ENCODE results near the gene JCAD.

JCAD gene

DNA sequence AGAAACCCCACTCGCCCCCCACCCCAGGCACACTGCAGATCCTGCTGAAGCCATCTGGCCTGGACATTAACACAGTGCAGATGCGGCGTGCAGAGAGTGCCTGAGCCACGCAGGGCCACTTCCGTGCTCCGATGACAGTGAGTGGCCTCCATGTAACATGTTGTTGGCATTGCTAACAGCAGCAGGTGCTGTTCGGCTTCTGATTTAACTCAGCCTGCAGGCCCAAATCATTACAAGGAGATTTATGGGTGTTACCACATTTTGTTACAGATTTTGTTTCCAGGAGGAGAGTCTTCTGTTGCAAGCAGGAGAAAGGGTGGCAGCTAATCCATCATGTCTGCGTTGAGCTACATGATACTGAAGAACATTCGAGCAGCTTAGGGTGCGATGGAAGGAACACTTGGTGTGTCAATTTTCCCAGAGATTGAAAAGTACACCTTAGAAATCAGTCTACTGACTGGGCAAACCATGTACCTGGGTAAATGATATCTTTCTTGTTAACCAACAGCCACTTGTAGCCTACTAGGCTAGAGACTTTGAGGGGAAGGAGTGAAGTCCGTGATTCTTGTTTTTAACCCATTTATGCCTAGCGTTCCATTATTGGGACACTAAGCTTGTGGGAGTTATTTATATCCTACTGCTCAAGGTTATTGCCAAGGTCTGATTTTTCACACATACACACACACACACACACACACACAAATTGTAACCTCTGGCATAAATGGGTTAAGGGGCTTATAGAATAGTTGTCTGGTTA lies 90.0 kb downstream of the JCAD start:
- Histone ChIP-seq H3K79me2 (ENCODE audit: insufficient read depth, low read depth) (no peaks in the 10 kb centered on the region), H3K4me3 (IDR thresholded peaks at IDR 0.05; ENCODE audit: insufficient read depth, low read depth, low read length) (no peak overlapping the region), H3K27me3 (ENCODE audit: insufficient read depth, low read depth) (no peaks in the 10 kb centered on the region), H4K20me1 (ENCODE audit: insufficient read depth) (no peaks in the 10 kb centered on the region), H3K4me1 (ENCODE audit: low read depth, poor library complexity, severe bottlenecking) (no peaks in the 10 kb centered on the region), H3K9ac (no peak overlapping the region), H3K36me3 (ENCODE audit: insufficient read depth) (no peaks in the 10 kb centered on the region), H3K27ac (no peak overlapping the region), H2AFZ (ENCODE audit: low read depth) (no peak overlapping the region), H3K4me2 (no peak overlapping the region)
- TF ChIP-seq, protein P1, sequence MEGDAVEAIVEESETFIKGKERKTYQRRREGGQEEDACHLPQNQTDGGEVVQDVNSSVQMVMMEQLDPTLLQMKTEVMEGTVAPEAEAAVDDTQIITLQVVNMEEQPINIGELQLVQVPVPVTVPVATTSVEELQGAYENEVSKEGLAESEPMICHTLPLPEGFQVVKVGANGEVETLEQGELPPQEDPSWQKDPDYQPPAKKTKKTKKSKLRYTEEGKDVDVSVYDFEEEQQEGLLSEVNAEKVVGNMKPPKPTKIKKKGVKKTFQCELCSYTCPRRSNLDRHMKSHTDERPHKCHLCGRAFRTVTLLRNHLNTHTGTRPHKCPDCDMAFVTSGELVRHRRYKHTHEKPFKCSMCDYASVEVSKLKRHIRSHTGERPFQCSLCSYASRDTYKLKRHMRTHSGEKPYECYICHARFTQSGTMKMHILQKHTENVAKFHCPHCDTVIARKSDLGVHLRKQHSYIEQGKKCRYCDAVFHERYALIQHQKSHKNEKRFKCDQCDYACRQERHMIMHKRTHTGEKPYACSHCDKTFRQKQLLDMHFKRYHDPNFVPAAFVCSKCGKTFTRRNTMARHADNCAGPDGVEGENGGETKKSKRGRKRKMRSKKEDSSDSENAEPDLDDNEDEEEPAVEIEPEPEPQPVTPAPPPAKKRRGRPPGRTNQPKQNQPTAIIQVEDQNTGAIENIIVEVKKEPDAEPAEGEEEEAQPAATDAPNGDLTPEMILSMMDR (conservative IDR thresholded peaks at IDR 0.05; ENCODE audit: low read depth, low read length), result no peak

GRCh38 chr10:29968585-29968984 lies 90.8 kb downstream of the JCAD start:
- TF ChIP-seq, protein P1 (conservative IDR thresholded peaks at IDR 0.05; ENCODE audit: low read depth, low read length), result no peak
- Histone ChIP-seq H3K4me1 (ENCODE audit: low read depth, poor library complexity, severe bottlenecking) (peaks cover 7% of the 10 kb centered on the region), H3K4me2 (no peak overlapping the region), H3K4me3 (IDR thresholded peaks at IDR 0.05; ENCODE audit: insufficient read depth, low read depth, low read length) (no peak overlapping the region), H3K9ac (no peak overlapping the region), H4K20me1 (ENCODE audit: insufficient read depth) (no peaks in the 10 kb centered on the region), H2AFZ (ENCODE audit: low read depth) (no peak overlapping the region), H3K27ac (no peak overlapping the region), H3K36me3 (ENCODE audit: insufficient read depth) (no peaks in the 10 kb centered on the region), H3K27me3 (ENCODE audit: insufficient read depth, low read depth) (no peaks in the 10 kb centered on the region), H3K79me2 (ENCODE audit: insufficient read depth, low read depth) (no peaks in the 10 kb centered on the region)

- Histone ChIP-seq H3K79me2 (ENCODE audit: insufficient read depth, low read depth) (no peaks in the 10 kb centered on the region), H3K9ac (no peak overlapping the region), H3K4me1 (ENCODE audit: low read depth, poor library complexity, severe bottlenecking) (peaks cover 24% of the 10 kb centered on the region), H4K20me1 (ENCODE audit: insufficient read depth) (no peaks in the 10 kb centered on the region), H2AFZ (ENCODE audit: low read depth) (no peak overlapping the region), H3K36me3 (ENCODE audit: insufficient read depth) (no peaks in the 10 kb centered on the region), H3K4me3 (IDR thresholded peaks at IDR 0.05; ENCODE audit: insufficient read depth, low read depth, low read length) (no peak overlapping the region), H3K27me3 (ENCODE audit: insufficient read depth, low read depth) (no peaks in the 10 kb centered on the region), H3K27ac (no peak overlapping the region), H3K4me2 (no peak overlapping the region)
- TF ChIP-seq, protein P1 (conservative IDR thresholded peaks at IDR 0.05; ENCODE audit: low read depth, low read length), result no peak
These were observed 93.1 kb downstream of the JCAD start for GRCh38 chr10:29966269-29966668.

All from KMS-11 (cell line).